GM19452 (cell line): Measurements from ENCODE around the gene LRMDA.

Experiments
- ATAC-seq: cut with Tn5 transposase; IDR thresholded peaks from one replicate; pipeline ENCODE4 v1.9.1; 2021; ENCODE audit not compliant: unreplicated experiment

LRMDA gene

DNA sequence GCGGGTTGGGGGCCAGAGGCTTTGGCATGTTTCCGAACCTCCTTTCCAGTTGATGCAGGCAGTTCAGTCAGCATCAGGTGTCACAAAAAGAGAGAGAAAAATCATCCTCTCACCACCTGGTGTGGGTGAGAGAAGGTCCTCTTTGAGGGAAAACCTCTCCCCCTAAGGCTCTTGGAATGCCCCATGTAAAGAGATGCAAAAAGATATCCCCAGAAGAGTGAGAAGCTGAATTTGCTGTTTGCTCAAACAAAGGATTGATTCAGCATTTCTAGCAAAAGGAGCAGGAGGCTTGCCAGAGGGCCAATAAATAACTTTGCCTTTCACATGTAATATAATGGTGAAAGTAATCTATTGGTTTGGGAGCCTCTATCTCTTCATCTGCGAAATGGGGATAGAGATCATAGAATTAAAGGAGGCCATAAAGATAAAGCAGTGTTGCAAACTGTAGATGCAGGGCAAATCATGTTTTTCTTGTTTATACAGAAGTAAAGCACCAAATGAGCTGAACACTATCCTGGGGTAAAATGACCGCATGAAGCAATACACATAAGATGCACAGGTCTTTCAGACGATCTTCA lies 425.9 kb downstream of the LRMDA start:
- no peak for ATAC-seq

DNA sequence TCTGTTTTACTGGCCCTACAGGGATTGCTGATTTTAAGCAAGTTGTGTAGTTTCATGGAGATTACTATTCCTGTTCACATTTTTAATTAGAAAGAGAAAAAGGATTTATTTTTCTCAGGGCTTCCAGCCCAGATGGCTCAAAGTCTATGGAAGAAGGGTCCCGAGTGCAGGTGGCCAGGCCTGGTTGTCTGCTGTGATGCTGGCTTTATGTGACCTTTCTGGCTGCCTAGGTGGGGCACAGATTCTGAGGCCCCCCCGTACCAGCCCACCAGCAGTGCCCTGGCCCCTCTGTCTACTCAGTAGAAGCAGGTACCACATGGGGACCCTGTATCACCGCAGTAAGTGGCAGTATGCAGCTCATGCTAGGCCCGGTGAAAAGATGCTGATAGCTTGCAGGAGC lies 426.5 kb downstream of the LRMDA start:
- ATAC-seq: no peak

DNA sequence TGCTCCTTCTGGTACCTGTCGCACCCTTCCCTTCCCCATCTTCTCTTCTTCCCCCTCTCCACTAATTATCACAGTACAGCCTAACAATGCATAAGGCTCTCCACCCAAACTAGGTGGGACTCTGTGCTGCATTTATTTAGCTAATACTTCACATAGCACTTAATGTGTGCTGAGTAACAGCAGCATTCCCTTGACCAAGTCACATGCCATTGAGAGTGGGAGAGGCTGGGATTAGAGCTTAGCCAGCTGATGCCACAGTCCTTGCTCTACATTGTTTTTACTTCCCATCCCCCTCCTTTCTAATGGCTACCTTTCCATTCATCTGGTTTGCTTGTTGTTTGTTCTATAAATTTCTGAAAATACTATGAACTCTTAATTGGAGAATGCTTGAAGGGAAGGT lies 426.9 kb downstream of the LRMDA start:
- ATAC-seq: no peak

DNA sequence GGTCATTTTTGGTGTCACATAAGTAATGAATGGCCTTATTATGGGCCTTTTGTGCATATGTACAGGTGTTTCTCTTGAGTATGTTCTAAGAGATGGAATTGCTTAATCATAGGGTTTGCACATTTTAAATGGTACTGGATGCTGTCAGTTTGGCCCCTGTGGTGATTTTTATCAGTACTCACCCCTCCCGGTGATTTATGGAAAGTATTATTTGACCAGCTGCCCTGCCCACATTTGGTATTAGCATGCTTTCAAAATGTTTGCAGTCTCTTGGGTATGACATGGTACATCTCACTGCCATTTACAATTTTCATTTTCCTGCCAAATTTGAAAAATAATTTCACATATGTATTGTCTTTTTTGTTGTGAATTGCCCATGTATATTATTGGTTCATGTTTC lies 427.7 kb downstream of the LRMDA start:
- no peak for ATAC-seq

DNA sequence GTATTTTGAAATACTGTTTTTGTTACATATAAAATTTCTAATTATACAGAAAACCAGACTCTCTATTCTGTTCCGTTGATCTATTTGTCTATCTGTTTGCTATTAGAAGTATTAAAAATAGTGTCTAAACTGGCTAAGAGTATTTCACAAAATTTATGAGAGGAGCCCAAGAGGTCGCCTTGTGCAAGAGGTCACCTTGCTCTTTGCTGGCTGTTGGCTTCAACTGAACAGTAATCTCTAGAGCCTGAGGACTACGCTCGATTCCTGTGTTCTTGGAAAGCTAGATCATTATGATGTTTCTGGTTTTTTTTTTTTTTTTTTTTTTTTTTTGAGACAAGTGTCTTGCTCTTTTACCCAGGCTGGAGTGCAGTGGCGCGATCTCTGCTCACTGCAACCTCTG lies 428.6 kb downstream of the LRMDA start:
- no peak for ATAC-seq

DNA sequence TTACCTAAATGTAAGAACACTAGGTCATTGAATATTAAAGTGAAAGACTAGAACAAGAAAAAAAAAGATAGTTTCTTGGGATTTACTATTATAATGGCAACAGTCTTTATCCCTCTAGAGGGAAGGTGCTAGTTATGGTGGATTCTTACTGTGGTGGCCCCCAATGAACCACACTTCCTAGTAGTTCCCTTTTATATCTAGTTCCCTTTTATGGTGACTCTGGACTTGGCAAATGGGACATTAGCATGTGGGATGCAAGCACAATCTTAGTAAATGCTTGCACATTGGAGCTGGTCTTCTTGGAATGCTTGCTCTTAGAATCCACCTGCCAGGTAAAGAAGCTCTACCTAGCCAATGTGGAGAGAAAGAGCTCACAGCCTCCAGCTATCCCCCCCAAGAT lies 430.2 kb downstream of the LRMDA start:
- no peak for ATAC-seq

DNA sequence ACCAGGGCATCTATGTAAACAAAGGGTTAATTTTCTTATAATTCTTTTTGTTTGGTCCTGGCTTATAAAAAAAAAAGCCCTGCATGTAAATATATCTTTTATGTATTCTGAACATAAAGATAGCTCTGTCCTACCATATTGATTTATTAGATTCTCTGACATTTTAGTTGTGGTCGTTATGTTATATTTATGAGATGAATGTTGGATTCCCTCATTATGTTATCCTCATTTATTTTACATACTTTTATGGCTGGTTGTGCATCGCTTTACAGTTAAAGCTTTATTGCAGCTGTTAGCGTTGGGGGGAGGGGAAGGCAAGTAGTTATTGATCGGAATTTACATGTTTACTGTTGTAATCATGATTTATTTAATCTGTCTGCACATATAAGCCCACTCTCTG lies 431.5 kb downstream of the LRMDA start:
- no peak for ATAC-seq

DNA sequence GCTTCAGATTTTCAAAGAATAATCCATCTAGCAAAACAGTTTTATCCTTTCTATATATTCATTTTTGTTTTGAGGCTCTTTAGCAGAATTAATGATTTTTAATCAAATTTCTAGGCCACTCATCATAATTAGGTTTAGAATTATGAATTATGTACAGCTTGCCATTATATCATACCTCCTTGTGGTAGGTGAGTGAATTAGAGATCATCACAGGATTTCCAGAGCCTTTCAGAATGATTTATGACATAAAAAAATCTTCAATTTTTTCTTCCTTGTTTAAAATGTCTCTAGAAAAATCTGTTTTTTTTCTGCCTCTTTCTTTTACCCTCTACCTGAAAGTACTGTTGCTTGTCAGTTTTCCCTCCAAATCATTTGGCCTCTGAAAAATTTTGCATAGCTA lies 433.3 kb downstream of the LRMDA start:
- ATAC-seq: no peak

DNA sequence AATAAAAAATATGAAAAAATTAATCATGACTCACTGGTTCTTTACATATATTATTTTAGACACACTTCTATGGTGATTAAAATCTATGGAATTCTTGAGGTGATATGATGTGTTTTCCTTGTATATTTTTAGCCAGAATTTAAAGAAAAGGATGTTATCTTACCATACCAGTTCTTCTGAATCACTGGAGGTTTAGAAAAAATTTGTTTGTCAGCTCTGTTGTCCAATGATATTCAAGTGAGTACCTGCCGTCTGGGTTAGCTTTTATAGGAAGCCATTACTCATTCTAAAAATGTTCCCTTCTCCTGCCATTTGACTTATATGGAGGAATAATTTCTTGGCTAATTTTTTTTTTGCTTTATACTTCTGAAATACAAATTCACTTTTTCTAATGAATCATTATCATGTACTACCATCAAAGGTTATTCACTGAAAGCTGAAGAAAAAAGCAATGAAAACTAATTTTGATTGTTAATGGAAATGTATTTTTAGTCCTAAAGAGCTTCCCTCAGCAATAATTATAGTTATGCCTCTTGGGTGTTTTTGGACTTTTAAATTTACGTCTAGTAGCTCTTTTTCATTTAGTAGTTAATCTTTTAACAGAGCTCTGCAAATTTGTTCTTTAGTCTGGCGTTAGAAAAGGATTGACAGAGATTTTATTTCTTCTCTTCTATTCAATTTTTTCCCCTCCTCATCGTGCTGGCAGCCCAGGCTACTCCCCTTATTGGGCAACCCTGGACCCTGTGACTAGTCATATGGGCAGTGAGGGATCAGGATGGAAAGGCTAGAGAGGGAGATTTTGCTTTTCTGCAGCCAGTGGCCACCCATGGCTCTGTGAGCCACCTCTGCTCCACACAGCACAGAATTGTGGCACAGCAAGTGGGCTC lies 434.2 kb downstream of the LRMDA start:
- no peak for ATAC-seq

DNA sequence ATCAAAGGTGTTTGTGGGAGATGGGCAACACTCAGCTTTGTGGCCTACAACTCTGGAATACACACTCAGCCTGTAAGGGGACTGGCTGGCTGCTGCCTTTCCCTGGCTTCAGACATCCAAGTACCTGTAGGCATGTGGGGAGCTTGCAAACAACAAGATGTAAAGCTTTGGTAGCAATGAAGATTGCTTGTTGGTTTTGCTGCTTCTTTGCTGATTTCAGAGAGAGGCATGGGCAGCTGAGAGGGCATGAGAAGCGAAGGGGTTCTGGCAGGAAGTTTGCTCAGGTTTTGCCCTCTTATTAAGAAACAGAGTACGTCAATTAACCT lies 434.8 kb downstream of the LRMDA start:
- ATAC-seq: no peak

DNA sequence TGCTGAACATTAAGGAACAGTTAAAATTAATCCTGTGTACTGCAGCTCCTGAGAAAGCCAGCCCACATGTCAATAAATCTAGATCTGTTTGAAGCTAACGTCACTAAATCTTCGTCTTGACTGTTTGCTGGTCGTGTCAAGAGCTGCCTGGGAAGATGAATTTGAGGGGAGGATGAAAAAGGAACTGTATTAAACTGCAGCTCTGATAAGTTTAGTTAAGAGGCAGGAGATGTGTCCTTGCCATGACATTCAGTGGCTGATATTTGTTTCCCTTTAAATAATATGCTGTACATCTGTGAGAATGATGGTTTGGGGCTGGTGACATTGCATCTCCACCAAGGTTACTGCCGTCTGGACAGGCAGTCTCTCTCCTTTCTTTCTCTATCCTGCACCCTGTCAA lies 435.3 kb downstream of the LRMDA start:
- ATAC-seq: no peak

DNA sequence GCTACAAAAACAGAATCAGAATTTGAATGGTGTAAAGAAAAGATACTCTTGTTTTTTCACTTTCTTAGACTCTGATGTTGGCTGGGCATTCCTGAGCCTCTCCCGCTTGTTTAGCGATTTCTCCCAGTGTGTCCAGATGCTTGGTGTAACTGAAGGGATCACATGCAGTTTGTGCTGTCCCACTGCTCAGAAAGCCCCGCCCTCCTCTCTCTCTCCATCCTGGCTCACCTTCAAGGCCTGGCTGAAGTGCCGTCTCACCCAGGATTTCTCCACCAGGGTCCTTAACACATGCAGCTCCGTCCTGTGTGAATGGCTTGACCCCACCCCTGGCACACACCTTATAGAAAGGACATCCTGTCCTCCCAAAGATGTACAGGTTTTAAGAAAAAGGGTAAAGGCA lies 437.1 kb downstream of the LRMDA start:
- no peak for ATAC-seq

DNA sequence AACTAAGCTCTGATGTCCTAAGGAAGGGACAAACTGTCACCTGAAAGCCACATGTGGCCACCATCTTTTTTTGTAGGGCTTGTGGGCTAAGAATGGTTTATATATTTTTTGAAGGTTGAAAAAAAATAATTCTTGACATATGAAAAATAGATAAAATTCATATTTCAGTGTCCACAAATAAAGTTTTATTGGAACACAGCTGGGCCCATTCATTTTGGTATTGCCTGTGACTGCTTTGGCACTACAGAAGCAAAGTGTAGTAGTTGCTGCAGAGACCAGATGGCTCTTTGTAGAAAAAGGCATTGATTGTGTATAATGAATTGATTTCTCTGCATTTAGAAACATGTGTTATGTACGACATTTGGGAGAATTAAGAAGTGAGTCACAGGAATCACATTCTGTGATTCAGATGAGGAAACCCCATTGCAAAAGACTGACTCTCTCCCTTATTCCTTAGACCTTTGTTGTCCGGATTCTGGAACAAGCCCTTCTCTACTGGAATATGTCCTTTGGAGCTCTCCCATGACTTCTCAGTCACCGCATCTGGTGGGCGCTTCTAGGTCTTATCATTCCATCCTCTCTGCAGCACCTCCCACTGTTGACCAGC lies 438.7 kb downstream of the LRMDA start:
- no peak for ATAC-seq

DNA sequence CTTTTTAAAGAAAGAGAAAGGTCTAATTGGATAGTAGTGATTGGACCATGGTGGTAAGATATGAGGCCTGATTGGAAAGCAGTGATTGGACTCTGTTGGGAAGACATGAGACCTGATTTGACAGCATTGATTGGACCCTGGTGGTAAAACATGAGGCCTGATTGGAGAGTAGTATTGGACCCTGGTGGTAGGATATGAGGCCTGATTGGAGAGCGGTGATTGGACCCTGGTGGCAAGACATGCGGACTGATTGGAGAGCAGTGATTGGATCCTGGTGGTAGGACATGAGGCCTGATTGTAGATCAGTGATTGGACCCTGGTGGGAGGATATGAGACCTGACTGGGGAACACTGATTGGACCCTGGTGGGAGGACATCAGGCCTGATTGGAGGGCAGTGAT lies 444.3 kb downstream of the LRMDA start:
- ATAC-seq: no peak

DNA sequence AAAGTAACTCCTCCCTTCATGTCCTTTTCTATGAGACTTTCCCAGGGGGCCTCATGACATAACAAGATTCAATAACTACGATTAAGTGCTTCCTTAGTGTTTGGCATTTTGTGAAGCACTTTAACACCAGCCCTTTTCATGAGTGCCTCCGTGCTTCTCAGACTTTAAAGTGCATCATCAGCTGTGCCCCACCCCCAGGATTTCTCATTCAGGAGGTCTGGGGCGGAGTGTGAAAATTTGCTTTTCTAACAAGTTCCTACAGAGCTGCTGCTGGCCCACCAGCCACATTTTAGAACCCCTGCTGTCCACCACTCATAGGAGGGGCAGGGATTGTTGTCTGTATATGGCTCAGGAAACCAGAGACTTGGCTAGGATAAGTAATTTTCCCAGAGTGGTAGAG lies 445.3 kb downstream of the LRMDA start:
- no peak for ATAC-seq

DNA sequence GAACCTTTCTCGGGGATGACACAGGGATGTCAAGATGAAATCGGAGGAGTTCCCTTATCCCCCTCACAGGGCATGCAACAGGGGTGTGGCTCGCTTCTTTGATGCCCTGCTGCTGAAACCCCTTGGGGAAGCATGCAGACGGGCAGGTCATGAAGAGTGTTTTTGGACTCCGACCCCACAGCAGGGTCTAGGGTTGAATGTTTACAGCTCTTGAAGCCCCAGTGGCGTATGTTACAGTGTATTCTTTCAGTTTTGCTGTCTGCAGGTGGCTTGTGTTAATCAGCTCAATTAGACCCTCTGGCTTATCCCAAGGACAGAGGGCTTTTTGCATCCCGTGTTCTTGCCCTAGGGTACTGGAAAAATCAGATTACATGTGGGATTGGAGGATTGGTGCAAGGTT lies 446.5 kb downstream of the LRMDA start:
- ATAC-seq: no peak

DNA sequence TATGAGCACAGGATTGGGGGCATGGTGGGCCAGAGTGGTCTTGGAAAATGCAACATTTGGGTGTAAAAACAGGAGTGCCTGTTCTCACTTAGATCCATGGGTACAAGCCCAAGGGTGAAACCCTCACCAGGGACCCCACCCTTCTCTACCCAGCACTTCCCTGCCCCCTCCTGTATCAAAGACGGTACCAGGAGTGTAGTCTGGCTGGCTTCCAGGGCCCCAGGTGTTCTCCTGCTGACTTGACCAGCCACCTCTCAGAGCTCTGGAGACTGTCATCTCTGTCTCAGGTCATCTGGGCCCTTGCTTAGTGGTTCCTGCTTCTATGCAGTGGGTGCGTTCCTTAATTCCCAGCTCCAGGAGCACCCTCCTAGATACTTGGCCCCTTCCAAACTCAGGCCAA lies 447.2 kb downstream of the LRMDA start:
- no peak for ATAC-seq

DNA sequence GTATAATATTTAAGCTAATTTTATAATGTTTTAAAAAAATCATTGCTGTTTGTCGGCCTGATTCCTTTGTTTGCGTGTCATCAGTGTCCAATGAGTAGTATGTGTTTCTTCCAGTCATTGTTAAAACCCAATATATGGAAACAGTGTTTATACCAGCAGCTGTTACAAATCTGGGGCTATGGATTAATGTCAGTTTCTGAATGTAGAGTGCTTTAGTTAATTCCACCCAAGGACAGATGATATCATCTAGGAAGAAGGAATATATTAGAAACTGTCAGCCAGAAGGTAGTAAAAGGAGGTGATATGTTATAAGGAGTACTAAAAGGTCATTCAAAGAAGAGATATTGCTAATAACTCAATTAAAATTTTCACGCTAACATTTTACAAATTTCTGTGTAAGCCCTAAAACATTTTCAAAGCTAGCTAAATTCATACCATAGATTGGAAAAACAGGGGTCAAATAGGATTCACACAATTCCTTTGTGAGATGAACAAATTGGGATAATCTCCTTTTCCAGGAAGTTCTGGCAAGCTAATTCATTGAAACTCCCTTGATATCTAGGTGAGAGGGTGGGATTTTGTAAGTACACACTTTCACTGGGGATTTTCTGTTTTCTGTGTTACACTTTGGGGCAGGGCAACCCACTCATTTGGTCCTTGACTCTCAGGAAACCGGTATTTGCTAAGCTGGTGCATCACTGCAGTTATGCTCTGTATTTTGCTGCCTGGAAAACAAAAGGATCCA lies 448.8 kb downstream of the LRMDA start:
- ATAC-seq: no peak

DNA sequence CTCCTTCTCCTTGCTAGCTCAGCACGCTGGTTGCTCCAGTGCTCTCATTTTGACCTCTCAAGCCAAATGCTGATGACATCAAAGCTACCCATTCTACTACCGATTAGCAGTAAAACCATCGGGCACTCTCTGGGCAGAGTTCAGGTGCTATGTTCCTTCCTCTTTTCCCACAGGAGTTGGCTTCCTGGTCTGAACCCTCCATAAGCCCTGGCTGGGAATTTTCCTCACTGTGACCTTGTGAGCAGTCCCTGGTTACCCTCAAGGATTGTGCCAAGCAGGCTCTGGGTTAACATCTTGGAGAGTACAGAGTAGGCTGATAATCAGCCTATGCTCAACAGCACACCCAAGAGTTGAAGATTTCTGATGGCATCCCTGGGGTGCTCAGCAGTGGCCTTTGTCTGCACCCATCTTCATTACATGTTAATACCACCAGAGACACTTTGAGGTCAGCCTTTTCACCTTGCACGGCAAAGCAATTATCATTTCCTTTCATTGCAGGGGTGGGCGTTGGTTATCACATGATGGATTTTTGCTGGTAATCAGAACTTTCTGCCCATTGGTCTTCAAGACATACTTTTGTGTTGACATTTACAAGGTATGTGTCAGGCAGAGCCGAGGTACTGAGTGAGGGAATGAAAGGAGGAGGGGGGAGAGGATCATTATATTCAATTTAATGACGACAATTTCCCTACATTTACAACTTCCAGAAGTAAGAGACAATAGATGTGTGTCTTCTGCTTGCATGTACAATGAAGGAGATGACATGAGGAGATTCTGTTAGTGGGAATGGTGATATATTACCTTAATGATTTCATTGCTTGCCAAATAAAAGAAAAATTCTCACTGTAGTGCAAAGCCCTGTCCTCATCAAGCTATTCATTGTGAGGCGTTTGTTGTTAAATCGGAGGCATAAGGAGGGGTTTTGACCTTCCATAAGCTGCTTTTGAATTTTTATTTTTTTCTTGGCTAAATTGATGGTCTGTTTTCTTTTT lies 452.0 kb downstream of the LRMDA start:
- ATAC-seq: no peak

DNA sequence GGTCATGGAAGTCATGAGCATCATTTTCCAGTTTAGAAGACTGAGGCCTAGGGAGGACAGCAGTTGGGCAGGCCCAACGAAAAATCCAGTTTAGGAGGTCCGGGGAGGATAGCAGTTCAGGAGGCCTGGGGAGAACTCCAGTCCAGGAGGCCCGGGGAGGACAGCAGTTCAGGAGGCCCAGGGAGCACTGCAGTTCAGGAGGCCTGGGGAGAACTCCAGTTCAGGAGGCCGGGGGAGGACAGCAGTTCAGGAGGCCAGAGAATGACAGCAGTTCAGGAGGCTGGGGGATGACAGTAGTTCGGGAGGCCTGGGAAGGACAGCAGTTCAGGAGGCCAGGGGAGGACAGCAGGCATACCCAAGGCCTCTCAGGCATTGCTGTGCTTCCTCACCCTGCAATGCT lies 453.4 kb downstream of the LRMDA start:
- ATAC-seq: no peak

DNA sequence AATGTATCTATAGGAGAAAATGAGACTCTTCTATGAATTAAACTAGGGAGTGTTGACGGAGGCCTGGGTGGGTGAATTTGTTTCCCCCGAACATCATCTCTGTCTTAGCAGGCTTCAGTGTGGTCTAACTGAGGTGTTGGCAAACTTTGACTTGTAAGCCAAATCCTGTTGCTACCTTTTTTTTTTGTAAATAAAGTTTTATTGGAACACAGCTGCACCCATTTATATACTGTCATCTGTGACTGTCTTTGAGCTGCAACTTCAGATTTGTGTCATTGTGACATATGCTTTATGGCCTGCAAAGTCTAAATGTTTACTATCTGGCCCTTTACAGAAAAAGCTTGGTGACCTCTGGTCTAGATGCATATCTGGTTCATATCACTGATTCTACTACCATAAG lies 455.9 kb downstream of the LRMDA start:
- no peak for ATAC-seq
